ENCODE results near the gene OR4C11. TPM values are rescaled to one million over a fixed set of nuclear protein-coding genes. Genes with fewer than 3 reads are reported as not detected.

Gene OR4C11
- total and polyA plus RNA-seq, 4 donors: not detected

DNA sequence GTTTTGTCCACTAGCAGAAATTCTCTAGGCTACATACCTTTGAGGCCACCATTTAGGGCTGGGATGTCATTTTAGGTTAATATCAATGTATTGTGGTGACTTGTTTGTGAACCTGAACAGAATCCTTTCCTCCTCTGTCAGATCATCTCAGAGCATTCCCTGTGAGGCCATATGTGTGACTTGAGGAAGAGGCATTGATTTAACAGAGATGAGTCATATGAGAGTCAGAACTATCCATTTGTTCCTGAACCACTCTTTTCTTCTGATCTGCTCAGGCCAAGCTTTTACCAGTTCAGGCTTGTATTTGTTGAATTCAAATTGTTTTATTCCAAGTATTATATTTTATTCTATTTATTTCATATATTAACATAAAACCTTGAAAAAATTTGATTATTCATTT lies 47.7 kb upstream of the OR4C11 start:
- peaks cover 0 to 2% (median under 1%) of the 10 kb centered on the region in 4 donors for H3K9me3 ChIP-seq (ENCODE audit: control insufficient read depth in 4 of 4, low read length in 3 of 4)
- no peak for DNase-seq (ENCODE audit: low spot score)
- no peaks in the 10 kb centered on the region for H3K36me3 ChIP-seq (ENCODE audit: control insufficient read depth in 4 of 4, insufficient read depth in 3 of 4, low read depth in 1 of 4, low read length in 3 of 4)
- H3K4me3 ChIP-seq (ENCODE audit: low read depth in 1 of 3, low read length in 3 of 3): no peak overlapping the region
- TF ChIP-seq, protein P1, sequence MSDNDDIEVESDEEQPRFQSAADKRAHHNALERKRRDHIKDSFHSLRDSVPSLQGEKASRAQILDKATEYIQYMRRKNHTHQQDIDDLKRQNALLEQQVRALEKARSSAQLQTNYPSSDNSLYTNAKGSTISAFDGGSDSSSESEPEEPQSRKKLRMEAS (IDR thresholded peaks at IDR 0.05): no peak
- TF ChIP-seq, protein P2, sequence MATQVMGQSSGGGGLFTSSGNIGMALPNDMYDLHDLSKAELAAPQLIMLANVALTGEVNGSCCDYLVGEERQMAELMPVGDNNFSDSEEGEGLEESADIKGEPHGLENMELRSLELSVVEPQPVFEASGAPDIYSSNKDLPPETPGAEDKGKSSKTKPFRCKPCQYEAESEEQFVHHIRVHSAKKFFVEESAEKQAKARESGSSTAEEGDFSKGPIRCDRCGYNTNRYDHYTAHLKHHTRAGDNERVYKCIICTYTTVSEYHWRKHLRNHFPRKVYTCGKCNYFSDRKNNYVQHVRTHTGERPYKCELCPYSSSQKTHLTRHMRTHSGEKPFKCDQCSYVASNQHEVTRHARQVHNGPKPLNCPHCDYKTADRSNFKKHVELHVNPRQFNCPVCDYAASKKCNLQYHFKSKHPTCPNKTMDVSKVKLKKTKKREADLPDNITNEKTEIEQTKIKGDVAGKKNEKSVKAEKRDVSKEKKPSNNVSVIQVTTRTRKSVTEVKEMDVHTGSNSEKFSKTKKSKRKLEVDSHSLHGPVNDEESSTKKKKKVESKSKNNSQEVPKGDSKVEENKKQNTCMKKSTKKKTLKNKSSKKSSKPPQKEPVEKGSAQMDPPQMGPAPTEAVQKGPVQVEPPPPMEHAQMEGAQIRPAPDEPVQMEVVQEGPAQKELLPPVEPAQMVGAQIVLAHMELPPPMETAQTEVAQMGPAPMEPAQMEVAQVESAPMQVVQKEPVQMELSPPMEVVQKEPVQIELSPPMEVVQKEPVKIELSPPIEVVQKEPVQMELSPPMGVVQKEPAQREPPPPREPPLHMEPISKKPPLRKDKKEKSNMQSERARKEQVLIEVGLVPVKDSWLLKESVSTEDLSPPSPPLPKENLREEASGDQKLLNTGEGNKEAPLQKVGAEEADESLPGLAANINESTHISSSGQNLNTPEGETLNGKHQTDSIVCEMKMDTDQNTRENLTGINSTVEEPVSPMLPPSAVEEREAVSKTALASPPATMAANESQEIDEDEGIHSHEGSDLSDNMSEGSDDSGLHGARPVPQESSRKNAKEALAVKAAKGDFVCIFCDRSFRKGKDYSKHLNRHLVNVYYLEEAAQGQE (IDR thresholded peaks at IDR 0.05): no peak
- TF ChIP-seq FOXA1 (IDR thresholded peaks at IDR 0.05) (no peak), HNF4A (conservative IDR thresholded peaks at IDR 0.05) (no peak), TAF1 (conservative IDR thresholded peaks at IDR 0.05) (no peak)
- TF ChIP-seq, protein P3, sequence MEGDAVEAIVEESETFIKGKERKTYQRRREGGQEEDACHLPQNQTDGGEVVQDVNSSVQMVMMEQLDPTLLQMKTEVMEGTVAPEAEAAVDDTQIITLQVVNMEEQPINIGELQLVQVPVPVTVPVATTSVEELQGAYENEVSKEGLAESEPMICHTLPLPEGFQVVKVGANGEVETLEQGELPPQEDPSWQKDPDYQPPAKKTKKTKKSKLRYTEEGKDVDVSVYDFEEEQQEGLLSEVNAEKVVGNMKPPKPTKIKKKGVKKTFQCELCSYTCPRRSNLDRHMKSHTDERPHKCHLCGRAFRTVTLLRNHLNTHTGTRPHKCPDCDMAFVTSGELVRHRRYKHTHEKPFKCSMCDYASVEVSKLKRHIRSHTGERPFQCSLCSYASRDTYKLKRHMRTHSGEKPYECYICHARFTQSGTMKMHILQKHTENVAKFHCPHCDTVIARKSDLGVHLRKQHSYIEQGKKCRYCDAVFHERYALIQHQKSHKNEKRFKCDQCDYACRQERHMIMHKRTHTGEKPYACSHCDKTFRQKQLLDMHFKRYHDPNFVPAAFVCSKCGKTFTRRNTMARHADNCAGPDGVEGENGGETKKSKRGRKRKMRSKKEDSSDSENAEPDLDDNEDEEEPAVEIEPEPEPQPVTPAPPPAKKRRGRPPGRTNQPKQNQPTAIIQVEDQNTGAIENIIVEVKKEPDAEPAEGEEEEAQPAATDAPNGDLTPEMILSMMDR (IDR thresholded peaks at IDR 0.05; ENCODE audit: low read depth, low read length, missing input control): no peak
- H3K4me1 ChIP-seq (ENCODE audit: control insufficient read depth in 4 of 4, insufficient read depth in 4 of 4, low read length in 3 of 4): no peaks in the 10 kb centered on the region
- no peak overlapping the region for H3K9ac ChIP-seq (ENCODE audit: low read depth in 1 of 2, low read length in 2 of 2)
- no peak overlapping the region for H3K27ac ChIP-seq (ENCODE audit: low read depth in 1 of 2, low read length in 2 of 2)
- H3K27me3 ChIP-seq (ENCODE audit: control insufficient read depth in 4 of 4, insufficient read depth in 4 of 4, low read length in 3 of 4): no peaks in the 10 kb centered on the region

DNA sequence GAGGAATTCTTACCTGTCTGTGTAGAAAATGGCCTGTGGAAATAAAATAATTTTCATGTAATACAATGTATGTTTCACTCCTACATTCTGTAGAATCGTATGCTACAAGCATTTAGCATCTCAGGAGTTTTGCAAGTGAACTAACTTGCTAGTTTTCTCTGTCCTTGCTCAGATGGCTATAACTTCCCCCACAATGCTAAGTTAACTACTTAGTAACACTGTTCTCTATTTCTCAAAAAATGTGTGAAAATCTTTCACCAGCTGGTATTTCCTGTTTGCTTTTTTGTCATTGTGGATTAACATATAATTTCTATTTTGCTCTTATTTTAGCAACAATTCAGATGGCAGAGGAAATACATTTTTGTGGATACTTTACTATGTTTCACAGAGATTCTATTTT lies 45.1 kb upstream of the OR4C11 start:
- no peak for TF ChIP-seq EGR1 (IDR thresholded peaks at IDR 0.05; ENCODE audit: low read depth in 2 of 2)
- TF ChIP-seq, protein P4, sequence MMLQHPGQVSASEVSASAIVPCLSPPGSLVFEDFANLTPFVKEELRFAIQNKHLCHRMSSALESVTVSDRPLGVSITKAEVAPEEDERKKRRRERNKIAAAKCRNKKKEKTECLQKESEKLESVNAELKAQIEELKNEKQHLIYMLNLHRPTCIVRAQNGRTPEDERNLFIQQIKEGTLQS (IDR thresholded peaks at IDR 0.05): no peak
- TF ChIP-seq, protein P2 (IDR thresholded peaks at IDR 0.05): no peak
- TF ChIP-seq HNF4G (IDR thresholded peaks at IDR 0.05): no peak
- TF ChIP-seq TAF1 (conservative IDR thresholded peaks at IDR 0.05): no peak
- TF ChIP-seq, protein P3 (IDR thresholded peaks at IDR 0.05; ENCODE audit: low read depth, low read length, missing input control): no peak
- no peak for TF ChIP-seq FOXA1 (IDR thresholded peaks at IDR 0.05)
- Histone ChIP-seq H3K4me3 (ENCODE audit: low read depth in 1 of 3, low read length in 3 of 3) (no peak overlapping the region), H3K9me3 (ENCODE audit: control insufficient read depth in 4 of 4, low read length in 3 of 4) (peaks cover 0 to 2% (median under 1%) of the 10 kb centered on the region in 4 donors), H3K36me3 (ENCODE audit: control insufficient read depth in 4 of 4, insufficient read depth in 3 of 4, low read depth in 1 of 4, low read length in 3 of 4) (no peaks in the 10 kb centered on the region), H3K27ac (ENCODE audit: low read depth in 1 of 2, low read length in 2 of 2) (no peak overlapping the region), H3K9ac (ENCODE audit: low read depth in 1 of 2, low read length in 2 of 2) (no peak overlapping the region), H3K27me3 (ENCODE audit: control insufficient read depth in 4 of 4, insufficient read depth in 4 of 4, low read length in 3 of 4) (no peaks in the 10 kb centered on the region), H3K4me1 (ENCODE audit: control insufficient read depth in 4 of 4, insufficient read depth in 4 of 4, low read length in 3 of 4) (no peaks in the 10 kb centered on the region)
- DNase-seq (ENCODE audit: low spot score): no peak
- 57% methylated on average over 1 of the region's 1 CpG for WGBS
